K562 (cell line): ENCODE measurements around the gene PPP1R13L. TPM values are rescaled to one million over a fixed set of nuclear protein-coding genes. Genes with fewer than 3 reads are reported as not detected.

Experiments used
- BRD9 ChIP-seq: fragments of 450-650 bp; IDR thresholded peaks from 2 replicates; pipeline ENCODE4 v1.6.1; 2018; ENCODE audit warnings: low read depth; ENCODE audit not compliant: partially characterized antibody
- CHD1 ChIP-seq: fragments of 200-600 bp; sonication (generic); IDR thresholded peaks from one replicate; pipeline ENCODE4 v1.6.1; 2012; ENCODE audit warnings: mild to moderate bottlenecking, moderate library complexity, low read length, inconsistent platforms
- ELK1 ChIP-seq: sonication (generic); formaldehyde crosslinking; IDR thresholded peaks from 2 replicates; pipeline ENCODE4 v1.8.1; 2022; ENCODE audit warnings: missing genetic modification reagents
- EWSR1 ChIP-seq: fragments of 450-650 bp; IDR thresholded peaks from 2 replicates; pipeline ENCODE4 v1.6.1; 2018; ENCODE audit warnings: borderline replicate concordance, mild to moderate bottlenecking, low read depth, moderate library complexity; ENCODE audit not compliant: partially characterized antibody
- HNRNPUL1 ChIP-seq: fragments of 200-400 bp; formaldehyde crosslinking; IDR thresholded peaks from 2 replicates; pipeline ENCODE4 v1.6.1; 2017; ENCODE audit warnings: low read length
- MEIS2 ChIP-seq: fragments of 450-650 bp; IDR thresholded peaks from 2 replicates; pipeline ENCODE4 v1.6.1; 2014; ENCODE audit warnings: mild to moderate bottlenecking; ENCODE audit not compliant: partially characterized antibody
- MYBL2 ChIP-seq, 2 experiments: fragments of 450-650 bp in 1 of 2; sonication (generic) in 1 of 2; formaldehyde crosslinking in 1 of 2; IDR thresholded peaks; 2 replicates each; pipeline versions ENCODE4 v1.6.1 to v1.8.1; 2017 to 2022; ENCODE audit warnings: borderline replicate concordance in 1 of 2, inconsistent platforms in 1 of 2, low read depth in 1 of 2, mild to moderate bottlenecking in 1 of 2, missing genetic modification reagents in 1 of 2, moderate library complexity in 1 of 2
- NFYB ChIP-seq: IDR thresholded peaks from 2 replicates; pipeline ENCODE4 v1.6.1; 2011; ENCODE audit warnings: mild to moderate bottlenecking, moderate library complexity; ENCODE audit not compliant: insufficient read length; ENCODE audit errors: extremely low read depth
- NONO ChIP-seq, 2 experiments: fragments of 200-400 bp in 1 of 2; fragments of 450-650 bp in 1 of 2; formaldehyde crosslinking in 1 of 2; IDR thresholded peaks; 2 replicates each; pipeline ENCODE4 v1.6.1; 2017; ENCODE audit warnings: low read depth in 2 of 2, mild to moderate bottlenecking in 2 of 2, moderate library complexity in 2 of 2, low read length in 1 of 2
- NR2C1 ChIP-seq, 2 experiments: fragments of 450-650 bp; IDR thresholded peaks; 2 replicates each; pipeline ENCODE4 v1.6.1; 2017; ENCODE audit warnings: mild to moderate bottlenecking in 2 of 2, antibody characterized with exemption in 1 of 2, inconsistent platforms in 1 of 2, missing compliant biosample characterization in 1 of 2, missing genetic modification characterization in 1 of 2
- PATZ1 ChIP-seq: fragments of 250-450 bp; sonication (Bioruptor Pico); IDR thresholded peaks from 2 replicates; pipeline ENCODE4 v1.5.0; 2020; ENCODE audit warnings: mild to moderate bottlenecking, borderline replicate concordance
- PRPF4 ChIP-seq: fragments of 200-400 bp; formaldehyde crosslinking; IDR thresholded peaks from one replicate; pipeline ENCODE4 v1.6.1; 2017; ENCODE audit warnings: low read length, low read depth, mild to moderate bottlenecking; ENCODE audit not compliant: insufficient read depth, poor library complexity, severe bottlenecking
- PYGO2 ChIP-seq: fragments of 450-650 bp; IDR thresholded peaks from 2 replicates; pipeline ENCODE4 v1.6.1; 2016; ENCODE audit warnings: mild to moderate bottlenecking, missing genetic modification characterization, moderate library complexity, missing compliant biosample characterization
- RAD21 ChIP-seq, 2 experiments: fragments of 250-450 bp in 1 of 2; fragments of 450-650 bp in 1 of 2; sonication (Bioruptor Pico) in 1 of 2; formaldehyde crosslinking in 1 of 2; IDR thresholded peaks in 1 of 2; conservative IDR thresholded peaks in 1 of 2; 2 replicates each; pipeline versions ENCODE4 v1.4.0 to v1.8.0; 2020 to 2022; ENCODE audit warnings: mild to moderate bottlenecking in 2 of 2, moderate library complexity in 1 of 2
- SREBF1 ChIP-seq: fragments of 150-350 bp; IDR thresholded peaks from 2 replicates; pipeline ENCODE4 v1.6.1; 2014; ENCODE audit warnings: antibody characterized with exemption, low read depth, low read length, borderline replicate concordance
- ZNF436 ChIP-seq: fragments of 250-450, 450-650 bp; sonication (Bioruptor Pico); formaldehyde crosslinking; IDR thresholded peaks from 2 replicates; pipeline ENCODE4 v1.7.0; 2020; ENCODE audit warnings: mild to moderate bottlenecking
- ZNF609 ChIP-seq: sonication (generic); formaldehyde crosslinking; IDR thresholded peaks from 2 replicates; pipeline ENCODE4 v1.8.1; 2023; ENCODE audit warnings: missing genetic modification reagents, mild to moderate bottlenecking, borderline replicate concordance
- ZNF695 ChIP-seq: fragments of 450-650 bp; formaldehyde crosslinking; IDR thresholded peaks from 2 replicates; pipeline ENCODE4 v1.4.0; 2020; ENCODE audit warnings: mild to moderate bottlenecking, moderate library complexity
- polyA plus RNA-seq, 8 experiments: library from polyadenylated mRNA; depleted of rRNA in 4 of 8; stranded (reverse) in 5 of 8; unstranded in 3 of 8; fragments of >200 nt; fragmentation: Nextera tagmentation in 2 of 8; fragmentation: Illumina TruSeq in 1 of 8; extraction: Ambion mirVana in 2 of 8; extraction: Trizol in 1 of 8; gene quantifications; 2 replicates each; pipeline versions ENCODE4 v1.2.1 to v1.2.3, GENCODE V29; 2011 to 2014; ENCODE audit warnings: inconsistent platforms in 1 of 8, missing spikeins in 1 of 8
- total RNA-seq, 7 experiments: library from RNA; depleted of rRNA in 6 of 7; stranded (reverse); fragments of >200 nt in 6 of 7; fragmentation: Illumina TruSeq in 2 of 7; extraction: Trizol in 2 of 7; gene quantifications; 2 replicates each; pipeline versions ENCODE4 v1.2.1 to v1.2.3, GENCODE V29; 2011 to 2021; ENCODE audit warnings: low replicate concordance in 1 of 7

PPP1R13L gene
- total and polyA plus RNA-seq, 9 of the 15 experiments (the other 6 are each of a cell fraction or from before 2014, with no cell fraction given): 0.32 to 6.7 (median 2.0) TPM

- TF ChIP-seq MYBL2 (IDR thresholded peaks at IDR 0.05; ENCODE audit: low read depth) (no peak; the same call in 1 of the 2 replicates), MYBL2 (CRISPR knock-in tag; IDR thresholded peaks at IDR 0.05; ENCODE audit: borderline replicate concordance) (no peak), PRPF4 (no peak), ZNF695 (no peak), ZNF436 (CRISPR knock-in tag) (no peak), NFYB (peak; percentile 51), PATZ1 (no peak), CHD1 (no peak), ELK1 (no peak), BRD9 (no peak), MEIS2 (no peak), ZNF609 (CRISPR knock-in tag) (no peak), PYGO2 (tag) (no peak), HNRNPUL1 (no peak), SREBF1 (no peak), NR2C1 (IDR thresholded peaks at IDR 0.05) (peak; percentile 83), NR2C1 (tag; IDR thresholded peaks at IDR 0.05) (peak; percentile 72), EWSR1 (no peak), NONO (IDR thresholded peaks at IDR 0.05; ENCODE audit: low read depth in 2 of 2, low read length in 1 of 2) (no peak; a peak in 1 of 4 replicates), RAD21 (CRISPR knock-in tag; conservative IDR thresholded peaks at IDR 0.05 in 1 of 2, IDR thresholded peaks at IDR 0.05 in 1 of 2) (no peak)
Measured at GRCh38 chr19:45423589-45424190, 18.8 kb upstream of the PPP1R13L start, which contains the start of gene ERCC1 (continued).
